ENCODE data around the gene OR1J2.
A peak's percentile ranks its signal among the peaks of the same experiment; 100 is the strongest.
"Not testable (repeated sequence)": the region's sequence is repeated elsewhere in the genome, so short reads cannot be mapped to it uniquely, and the experiment has no call there.

OR1J2 gene, protein sequence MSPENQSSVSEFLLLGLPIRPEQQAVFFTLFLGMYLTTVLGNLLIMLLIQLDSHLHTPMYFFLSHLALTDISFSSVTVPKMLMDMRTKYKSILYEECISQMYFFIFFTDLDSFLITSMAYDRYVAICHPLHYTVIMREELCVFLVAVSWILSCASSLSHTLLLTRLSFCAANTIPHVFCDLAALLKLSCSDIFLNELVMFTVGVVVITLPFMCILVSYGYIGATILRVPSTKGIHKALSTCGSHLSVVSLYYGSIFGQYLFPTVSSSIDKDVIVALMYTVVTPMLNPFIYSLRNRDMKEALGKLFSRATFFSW

DNA sequence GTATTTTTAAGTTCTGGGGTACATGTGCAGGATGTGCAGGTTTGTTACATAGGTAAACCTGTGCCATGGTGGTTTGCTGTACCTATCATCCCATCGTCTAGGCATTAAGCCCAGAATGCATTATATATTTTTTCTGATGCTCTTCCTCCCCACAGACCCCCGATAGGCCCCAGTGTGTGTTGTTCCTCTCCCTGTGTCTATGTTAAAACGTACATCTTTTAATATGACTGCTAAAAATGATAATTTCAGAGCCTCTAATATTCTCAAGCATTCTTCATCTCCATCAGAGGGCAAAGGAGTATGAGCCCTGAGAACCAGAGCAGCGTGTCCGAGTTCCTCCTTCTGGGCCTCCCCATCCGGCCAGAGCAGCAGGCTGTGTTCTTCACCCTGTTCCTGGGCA, at the start of gene OR1J2:
Gene OR1J2, plus strand, starts transcription at position 301 of the 400 bp plus-strand sequence. Its CDS starts 0 bp downstream, at position 301.
- DNase-seq (ENCODE audit: low read depth): no peak

GRCh38 chr9:122463828-122464632, 46.6 kb upstream of the OR1J2 start:
- no peak for DNase-seq (ENCODE audit: low read depth)

GRCh38 chr9:122464633-122465567, 45.7 kb upstream of the OR1J2 start:
- DNase-seq (ENCODE audit: low read depth): peak; percentile 48

DNA sequence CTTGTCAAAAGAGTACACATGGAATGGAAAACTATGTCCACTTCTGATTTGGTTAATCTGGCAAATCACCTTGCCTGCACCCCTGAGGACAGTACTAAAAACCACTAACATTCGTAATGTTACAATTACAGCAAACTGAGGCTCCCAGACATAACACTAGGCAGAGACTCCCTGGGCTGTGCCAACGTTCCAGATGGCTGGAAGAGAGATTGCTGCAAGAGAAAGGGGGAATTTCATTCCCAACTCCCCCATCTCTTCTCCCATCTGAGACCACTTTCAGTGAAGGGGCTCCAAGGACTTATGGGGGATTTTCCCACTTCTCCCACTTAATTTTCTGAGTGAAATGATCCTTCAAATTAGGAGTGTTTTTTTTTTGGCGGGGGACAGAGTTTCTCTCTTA, 44.1 kb upstream of the OR1J2 start:
- no peak for DNase-seq (ENCODE audit: low read depth)

GRCh38 chr9:122468735-122469134, 41.9 kb upstream of the OR1J2 start:
- no peak for DNase-seq (ENCODE audit: low read depth)

- DNase-seq (ENCODE audit: low read depth): no peak
Measured at GRCh38 chr9:122474561-122474960, 36.0 kb upstream of the OR1J2 start.

- no peak for DNase-seq (ENCODE audit: low read depth)
Measured at GRCh38 chr9:122475717-122476116, 34.9 kb upstream of the OR1J2 start.

- DNase-seq (ENCODE audit: low read depth): no peak
Measured at GRCh38 chr9:122477346-122477745, 33.3 kb upstream of the OR1J2 start.

DNA sequence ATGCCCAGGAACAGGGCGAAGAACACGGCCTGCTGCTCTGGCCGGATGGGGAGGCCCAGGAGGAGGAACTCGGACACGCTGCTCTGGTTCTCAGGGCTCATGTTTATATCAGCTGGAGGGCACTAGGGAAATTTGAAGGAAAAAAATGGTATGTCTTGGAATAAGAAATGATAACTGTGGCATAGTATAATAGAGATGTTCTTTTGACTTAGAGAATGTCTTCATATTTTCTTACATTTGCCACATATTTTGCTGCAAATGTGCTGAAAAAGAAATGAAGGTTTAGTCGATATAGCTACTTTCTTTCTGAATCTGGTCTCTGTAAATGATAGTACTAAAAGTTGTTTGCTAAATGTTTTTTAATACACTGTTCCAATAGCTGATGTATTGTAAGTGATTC, 32.8 kb upstream of the OR1J2 start, which contains the start of gene OR1J1:
Gene OR1J1, minus strand, starts transcription at position 101 of the 400 bp plus-strand sequence. Its CDS starts 0 bp downstream, at position 101.
- no peak for DNase-seq (ENCODE audit: low read depth)

- no peak for DNase-seq (ENCODE audit: low read depth)
Measured at GRCh38 chr9:122479062-122479461, 31.5 kb upstream of the OR1J2 start.

- no peak for DNase-seq (ENCODE audit: low read depth)
Measured at GRCh38 chr9:122498883-122499288, 11.7 kb upstream of the OR1J2 start.

DNA sequence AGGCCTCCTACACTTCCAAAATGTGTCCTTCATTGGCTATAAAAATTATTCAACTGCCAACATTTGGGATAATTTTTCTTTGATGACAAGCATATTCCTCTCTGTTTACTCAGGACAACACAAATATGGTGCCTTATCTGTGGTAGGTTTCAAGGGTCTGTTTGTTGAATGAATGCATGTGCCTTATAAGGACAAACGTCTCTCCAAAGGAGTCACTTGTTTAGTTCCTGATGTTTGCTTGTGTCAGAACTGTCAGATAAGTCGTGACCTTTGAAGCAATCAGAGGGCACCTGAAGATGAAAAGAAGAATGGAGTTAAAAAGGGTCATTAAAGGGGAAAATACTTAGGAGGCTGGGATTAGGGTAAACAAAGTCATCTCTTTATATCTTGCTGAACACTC, 3.6 kb upstream of the OR1J2 start:
- DNase-seq (ENCODE audit: low read depth): no peak

DNA sequence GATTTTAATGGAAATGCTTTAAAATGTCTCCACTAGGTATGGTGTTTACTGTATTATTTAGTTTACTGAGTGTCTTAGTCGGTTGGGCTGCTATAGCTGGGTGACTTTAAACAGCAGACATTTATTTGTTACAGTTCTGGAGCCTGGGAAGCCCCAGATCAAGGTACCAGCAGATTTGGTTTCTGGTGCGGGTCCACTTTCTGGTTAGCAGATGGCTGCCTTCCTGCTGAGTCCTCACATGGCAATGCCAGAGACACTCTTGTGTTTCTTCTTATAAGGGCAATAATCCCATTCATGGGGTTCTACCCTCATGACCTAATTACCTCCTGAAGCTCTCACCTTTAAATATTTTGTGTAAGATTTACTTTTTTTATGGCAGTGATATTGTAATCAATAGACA, 7.6 kb downstream of the OR1J2 start:
- DNase-seq (ENCODE audit: low read depth): no peak

GRCh38 chr9:122518841-122519240, 8.2 kb downstream of the OR1J2 start, which contains the start of gene OR1J4:
Gene OR1J4 (plus strand): TSS chr9:122519141. CDS start chr9:122519141, 0 bp downstream.
- no peak for DNase-seq (ENCODE audit: low read depth)

DNA sequence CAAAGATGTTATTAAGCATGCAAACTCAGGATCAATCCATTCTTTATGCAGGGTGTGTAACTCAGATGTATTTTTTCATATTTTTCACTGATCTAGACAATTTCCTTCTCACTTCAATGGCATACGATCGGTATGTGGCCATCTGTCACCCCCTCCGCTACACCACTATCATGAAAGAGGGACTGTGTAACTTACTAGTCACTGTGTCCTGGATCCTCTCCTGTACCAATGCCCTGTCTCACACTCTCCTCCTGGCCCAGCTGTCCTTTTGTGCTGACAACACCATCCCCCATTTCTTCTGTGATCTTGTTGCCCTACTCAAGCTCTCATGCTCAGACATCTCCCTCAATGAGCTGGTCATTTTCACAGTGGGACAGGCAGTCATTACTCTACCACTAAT, 8.8 kb downstream of the OR1J2 start:
- DNase-seq (ENCODE audit: low read depth): no peak

GRCh38 chr9:122526602-122527001, 16.0 kb downstream of the OR1J2 start:
- DNase-seq (ENCODE audit: low read depth): no peak

GRCh38 chr9:122527193-122527592, 16.6 kb downstream of the OR1J2 start, which contains the start of gene OR1N1:
Gene OR1N1 (minus strand): TSS chr9:122527293. CDS start chr9:122527293, 0 bp downstream.
- no peak for DNase-seq (ENCODE audit: low read depth)

- not testable (repeated sequence) for DNase-seq (ENCODE audit: low read depth)
Measured at GRCh38 chr9:122531157-122531556, 20.6 kb downstream of the OR1J2 start.

GRCh38 chr9:122536134-122536533, 25.5 kb downstream of the OR1J2 start:
- no peak for DNase-seq (ENCODE audit: low read depth)

- not testable (repeated sequence) for DNase-seq (ENCODE audit: low read depth)
Measured at GRCh38 chr9:122537066-122537465, 26.5 kb downstream of the OR1J2 start.

GRCh38 chr9:122538757-122539156, 28.2 kb downstream of the OR1J2 start:
- DNase-seq (ENCODE audit: low read depth): no peak

GRCh38 chr9:122546196-122546595, 35.6 kb downstream of the OR1J2 start:
- no peak for DNase-seq (ENCODE audit: low read depth)

Measured in stimulated activated CD8-positive, alpha-beta memory T cell treated with anti-CD3 and anti-CD28 coated beads, Interleukin-15, amount 100 ng/mL, for 1 hour (primary cell).